ENCODE measurements around the gene RRM1. TPM values are rescaled to one million over a fixed set of nuclear protein-coding genes. Genes with fewer than 3 reads are reported as not detected.

The RRM1 gene
- total RNA-seq = 68.8 TPM

GRCh38 chr11:4094348-4095291 lies at the start of gene RRM1:
RRM1 (plus strand) TSS chr11:4094799; CDS start chr11:4095013, 214 bp downstream.

Other genes starting within 250 kb of the RRM1 start
- gene STIM1, start 239.1 kb upstream of the RRM1 start, total RNA-seq = 32.2 TPM